Progenitor cell of endocrine pancreas (in vitro differentiated cells): ENCODE data around the gene LSAMP. TPM values are rescaled to one million over a fixed set of nuclear protein-coding genes. Genes with fewer than 3 reads are reported as not detected.

Experiments
- DNase-seq: peaks from one replicate; pipeline ENCODE4 v3.0.0; 2021; ENCODE audit warnings: low spot score; ENCODE audit not compliant: unreplicated experiment
- H3K27ac Mint-ChIP-seq: 2 replicates; pipeline ENCODE4 v1.8.0; 2021; ENCODE audit warnings: mild to moderate bottlenecking, moderate library complexity, mixed read lengths
- H3K27me3 Mint-ChIP-seq: 2 replicates; pipeline ENCODE4 v1.8.0; 2021; ENCODE audit warnings: mixed read lengths
- H3K36me3 Mint-ChIP-seq: 2 replicates; pipeline ENCODE4 v1.8.0; 2022; ENCODE audit warnings: mixed read lengths; ENCODE audit not compliant: insufficient read depth
- H3K4me1 Mint-ChIP-seq: 2 replicates; pipeline ENCODE4 v1.8.0; 2021; ENCODE audit warnings: low read depth, mixed read lengths
- H3K4me3 Mint-ChIP-seq: 2 replicates; pipeline ENCODE4 v1.8.0; 2021; ENCODE audit warnings: low read depth, mild to moderate bottlenecking, moderate library complexity, mixed read lengths
- H3K9me3 Mint-ChIP-seq: 2 replicates; pipeline ENCODE4 v1.8.0; 2021; ENCODE audit warnings: low read depth, mixed read lengths
- CTCF ChIP-seq: fragments of 200-600 bp; sonication (generic); IDR thresholded peaks from one replicate; pipeline ENCODE4 v1.5.0; 2021; ENCODE audit warnings: antibody characterized with exemption, mild to moderate bottlenecking; ENCODE audit not compliant: unreplicated experiment
- total RNA-seq: library from RNA; stranded (reverse); gene quantifications from 2 replicates; pipeline ENCODE4 v1.2.1, GENCODE V29; 2021

Gene LSAMP
- total RNA-seq, 1 donor from 2014 or later, result 20.7 TPM

- no peak for DNase-seq
- H3K27ac Mint-ChIP-seq, result no peak overlapping the region
- no peaks in the 10 kb centered on the region for H3K4me1 Mint-ChIP-seq
- H3K27me3 Mint-ChIP-seq, result no peaks in the 10 kb centered on the region
- no peak overlapping the region for H3K4me3 Mint-ChIP-seq
- no peak for TF ChIP-seq CTCF
- no peaks in the 10 kb centered on the region for H3K9me3 Mint-ChIP-seq
- H3K36me3 Mint-ChIP-seq, result no peaks in the 10 kb centered on the region
Measured at GRCh38 chr3:116322750-116323375, 122.4 kb downstream of the LSAMP start.

GRCh38 chr3:116318370-116318769 lies 126.9 kb downstream of the LSAMP start:
- no peak overlapping the region for H3K4me3 Mint-ChIP-seq

GRCh38 chr3:116316771-116317170 lies 128.5 kb downstream of the LSAMP start:
- DNase-seq, result no peak
- Mint-ChIP-seq H3K4me3 (no peak overlapping the region), H3K4me1 (no peaks in the 10 kb centered on the region), H3K36me3 (no peaks in the 10 kb centered on the region), H3K27me3 (no peaks in the 10 kb centered on the region), H3K9me3 (no peaks in the 10 kb centered on the region), H3K27ac (no peak overlapping the region)
- TF ChIP-seq CTCF, result no peak

More at GRCh38 chr3:116318370-116318769, 126.9 kb downstream of the LSAMP start:
- DNase-seq, result no peak
- Mint-ChIP-seq H3K4me1 (no peaks in the 10 kb centered on the region), H3K36me3 (no peaks in the 10 kb centered on the region), H3K9me3 (no peaks in the 10 kb centered on the region), H3K27ac (no peak overlapping the region), H3K27me3 (no peaks in the 10 kb centered on the region)
- TF ChIP-seq CTCF, result no peak

- no peaks in the 10 kb centered on the region for H3K4me1 Mint-ChIP-seq
- TF ChIP-seq CTCF, result no peak
- no peak overlapping the region for H3K27ac Mint-ChIP-seq
- no peaks in the 10 kb centered on the region for H3K36me3 Mint-ChIP-seq
- H3K27me3 Mint-ChIP-seq, result no peaks in the 10 kb centered on the region
- H3K9me3 Mint-ChIP-seq, result no peaks in the 10 kb centered on the region
- H3K4me3 Mint-ChIP-seq, result no peak overlapping the region
- DNase-seq, result no peak
Measured at GRCh38 chr3:116314476-116314875, 130.8 kb downstream of the LSAMP start.

- no peak for DNase-seq
- Mint-ChIP-seq H3K27me3 (no peaks in the 10 kb centered on the region), H3K4me3 (no peak overlapping the region), H3K36me3 (no peaks in the 10 kb centered on the region), H3K27ac (no peak overlapping the region), H3K4me1 (peaks cover 2% of the 10 kb centered on the region), H3K9me3 (no peaks in the 10 kb centered on the region)
- TF ChIP-seq CTCF, result no peak
Measured at GRCh38 chr3:116306720-116307119, 138.6 kb downstream of the LSAMP start.
